PC-9 (cell line): ENCODE data around the gene SULT4A1. TPM values are rescaled to one million over a fixed set of nuclear protein-coding genes. Genes with fewer than 3 reads are reported as not detected.

Source experiments
- BruUV-seq: library from RNA; stranded (reverse); fragments of 400-500 nt; replicated peaks from 2 replicates; lab custom pipeline; 2021; lab: Mats Ljungman, UMichigan
- CTCF ChIA-PET: fragments of 300-600 bp; sonication (Branson Sonifier 250); formaldehyde crosslinking; loops from one replicate; lab custom pipeline; 2022; ENCODE audit warnings: antibody characterized with exemption; lab: Charles Lee
- POLR2A ChIA-PET: fragments of 300-600 bp; sonication (Branson Sonifier 250); formaldehyde crosslinking; loops from one replicate; lab custom pipeline; 2022; ENCODE audit warnings: antibody characterized with exemption; ENCODE audit not compliant: unreplicated experiment; lab: Charles Lee
- DNase-seq, 2 experiments: peaks; one replicate each; pipeline versions ENCODE4 v3.0.0 to v3.0.0-alpha.2; 2015 to 2022; ENCODE audit warnings: mixed read lengths in 1 of 2
- H2AFZ ChIP-seq: fragments of 200-600 bp; sonication (generic); 2 replicates; pipeline ENCODE4 v1.8.1; 2017; ENCODE audit warnings: antibody characterized with exemption
- H3F3A ChIP-seq: fragments of 200-600 bp; sonication (generic); 2 replicates; pipeline ENCODE4 v1.8.1; 2017; ENCODE audit warnings: antibody characterized with exemption, mild to moderate bottlenecking, low read depth; ENCODE audit not compliant: insufficient read depth
- H3K27ac ChIP-seq: fragments of 200-600 bp; sonication (generic); 2 replicates; pipeline ENCODE4 v1.6.1; 2016; ENCODE audit warnings: mixed run types
- H3K27me3 ChIP-seq: fragments of 200-600 bp; sonication (generic); 2 replicates; pipeline ENCODE4 v1.6.1; 2016; ENCODE audit warnings: low read depth, mixed run types; ENCODE audit not compliant: insufficient read depth
- H3K36me3 ChIP-seq: fragments of 200-600 bp; sonication (generic); 2 replicates; pipeline ENCODE4 v1.6.1; 2016; ENCODE audit warnings: low read depth, mixed run types
- H3K4me1 ChIP-seq: fragments of 200-600 bp; sonication (generic); replicated peaks from 2 replicates; pipeline ENCODE4 v1.6.1; 2016; ENCODE audit warnings: mixed run types; ENCODE audit not compliant: insufficient read depth
- H3K4me2 ChIP-seq: fragments of 200-600 bp; sonication (generic); 2 replicates; pipeline ENCODE4 v1.6.1; 2017; ENCODE audit warnings: mixed run types
- H3K4me3 ChIP-seq: fragments of 200-600 bp; sonication (generic); 2 replicates; pipeline ENCODE4 v1.6.1; 2016; ENCODE audit warnings: mixed run types
- H3K79me2 ChIP-seq: fragments of 200-600 bp; sonication (generic); 2 replicates; pipeline ENCODE4 v1.6.1; 2017; ENCODE audit warnings: low read depth, mixed run types
- H3K9me2 ChIP-seq: fragments of 200-600 bp; sonication (generic); 2 replicates; pipeline ENCODE4 v1.8.1; 2017; ENCODE audit warnings: mild to moderate bottlenecking; ENCODE audit not compliant: insufficient read depth
- H3K9me3 ChIP-seq: fragments of 200-600 bp; sonication (generic); 2 replicates; pipeline ENCODE4 v1.8.1; 2016; ENCODE audit warnings: low read depth; ENCODE audit not compliant: insufficient read depth
- H4K20me1 ChIP-seq: fragments of 200-600 bp; sonication (generic); 2 replicates; pipeline ENCODE4 v1.8.1; 2017; ENCODE audit not compliant: insufficient read depth
- CTCF ChIP-seq: fragments of 200-600 bp; sonication (generic); conservative IDR thresholded peaks from 2 replicates; pipeline ENCODE4 v1.6.1; 2017; ENCODE audit warnings: mixed run types, antibody characterized with exemption, mild to moderate bottlenecking, moderate library complexity
- EZH2 ChIP-seq: fragments of 200-600 bp; sonication (generic); IDR thresholded peaks from 2 replicates; pipeline ENCODE4 v1.8.0; 2017; ENCODE audit warnings: antibody characterized with exemption, low read depth
- intact Hi-C: fragments of 100-400 bp; cut with micrococcal nuclease; formaldehyde crosslinking; loops from one replicate; pipeline ENCODE4 v1.10.0; 2022; ENCODE audit not compliant: unreplicated experiment
- total RNA-seq: library from RNA; stranded (reverse); gene quantifications from 2 replicates; pipeline ENCODE4 v1.2.3, GENCODE V29; 2021

Gene SULT4A1
- total RNA-seq, 1 experiment from 2014 or later = 3.4 TPM

- ChIA-PET CTCF (interaction anchor here (0.7 kb wide), 1 partner anchor 137 kb away, joined by 3 read pairs; no protein-coding TSS in a partner anchor), POLR2A (no interaction called here)
- Histone ChIP-seq H3K4me3 (no peak overlapping the region), H3F3A (no peaks in the 10 kb centered on the region), H3K9me3 (no peaks in the 10 kb centered on the region), H3K4me1 (no peaks in the 10 kb centered on the region), H3K36me3 (no peaks in the 10 kb centered on the region), H2AFZ (no peak overlapping the region), H3K27me3 (peaks cover 78% of the 10 kb centered on the region), H4K20me1 (no peaks in the 10 kb centered on the region), H3K4me2 (no peak overlapping the region), H3K9me2 (no peaks in the 10 kb centered on the region), H3K79me2 (no peaks in the 10 kb centered on the region), H3K27ac (no peak overlapping the region)
- TF ChIP-seq CTCF = no peak
- no peak for TF ChIP-seq EZH2
- DNase-seq = no peak
- intact Hi-C loops = no loop called here
- BruUV-seq = no TSS peak
Observed at GRCh38 chr22:43846966-43847365, 15.3 kb downstream of the SULT4A1 start.

DNA sequence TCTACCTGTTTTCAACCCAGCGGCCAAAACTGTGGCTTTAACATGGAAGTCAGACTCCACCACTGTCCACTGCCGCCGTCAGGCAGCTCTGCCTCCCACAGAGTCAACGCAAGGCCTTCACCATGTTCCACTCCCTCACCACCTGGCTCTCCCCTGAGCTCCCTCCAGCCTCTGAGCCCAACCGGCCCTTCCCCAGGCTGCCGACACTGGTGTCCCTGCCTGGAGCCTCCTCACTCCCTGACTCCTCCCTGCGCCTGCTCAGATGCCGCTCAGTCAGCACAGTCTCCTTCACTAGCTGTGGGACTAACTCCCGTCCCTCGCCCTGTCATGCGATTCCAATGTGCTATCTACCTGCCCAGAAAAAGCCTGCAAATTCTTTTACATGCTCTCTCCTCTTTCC lies 16.3 kb downstream of the SULT4A1 start:
- POLR2A ChIA-PET = no interaction called here
- BruUV-seq = no TSS peak

GRCh38 chr22:43844560-43845545 lies 17.5 kb downstream of the SULT4A1 start:
- Histone ChIP-seq H3K27me3 (peaks cover 65% of the 10 kb centered on the region), H3K4me3 (no peak overlapping the region), H3K4me1 (no peaks in the 10 kb centered on the region), H3K9me3 (no peaks in the 10 kb centered on the region), H3K27ac (no peak overlapping the region), H3K36me3 (no peaks in the 10 kb centered on the region), H3K4me2 (no peak overlapping the region), H2AFZ (no peak overlapping the region), H3F3A (no peaks in the 10 kb centered on the region), H4K20me1 (no peaks in the 10 kb centered on the region), H3K79me2 (no peaks in the 10 kb centered on the region), H3K9me2 (no peaks in the 10 kb centered on the region)
- TF ChIP-seq EZH2 (no peak), CTCF (no peak)
- BruUV-seq = no TSS peak
- ChIA-PET CTCF (no interaction called here), POLR2A (no interaction called here)
- intact Hi-C loops = no loop called here
- no peak for DNase-seq

More for the DNA sequence above, 16.3 kb downstream of the SULT4A1 start:
- Histone ChIP-seq H3K4me2 (no peak overlapping the region), H3K9me3 (no peaks in the 10 kb centered on the region), H3K27ac (no peak overlapping the region), H3K9me2 (no peaks in the 10 kb centered on the region), H3F3A (no peaks in the 10 kb centered on the region), H3K36me3 (no peaks in the 10 kb centered on the region), H4K20me1 (no peaks in the 10 kb centered on the region), H3K4me1 (no peaks in the 10 kb centered on the region), H3K27me3 (peaks cover 72% of the 10 kb centered on the region), H2AFZ (no peak overlapping the region), H3K79me2 (no peaks in the 10 kb centered on the region), H3K4me3 (no peak overlapping the region)
- intact Hi-C loops = no loop called here
- no peak for DNase-seq
- TF ChIP-seq EZH2 (no peak), CTCF (no peak)
- CTCF ChIA-PET = no interaction called here
